Measurements from ENCODE around the gene MYOM3.

GRCh38 chr1:24067978-24068377 lies 44.0 kb downstream of the MYOM3 start:
- TF ChIP-seq REST (IDR thresholded peaks at IDR 0.05; ENCODE audit: insufficient read depth in 1 of 2, low read depth in 2 of 2, low read length in 1 of 2) (no peak), POLR2AphosphoS5 (IDR thresholded peaks at IDR 0.05; ENCODE audit: low read depth, low read length) (no peak), CTCF (IDR thresholded peaks at IDR 0.05) (no peak), TCF7L2 (IDR thresholded peaks at IDR 0.05; ENCODE audit: low read depth, low read length) (no peak), SIN3A (IDR thresholded peaks at IDR 0.05; ENCODE audit: borderline replicate concordance, insufficient read depth, low read depth, low read length) (no peak)
